Raji (cell line): ENCODE data around the gene UBASH3A.
A peak's percentile ranks its signal among the peaks of the same experiment; 100 is the strongest.

ENCODE experiments used
- POLR2A ChIP-seq: IDR thresholded peaks from 2 replicates; pipeline ENCODE4 v1.6.1; 2011; ENCODE audit warnings: low read depth, low read length, control low read depth; ENCODE audit not compliant: insufficient read depth

The UBASH3A gene

DNA sequence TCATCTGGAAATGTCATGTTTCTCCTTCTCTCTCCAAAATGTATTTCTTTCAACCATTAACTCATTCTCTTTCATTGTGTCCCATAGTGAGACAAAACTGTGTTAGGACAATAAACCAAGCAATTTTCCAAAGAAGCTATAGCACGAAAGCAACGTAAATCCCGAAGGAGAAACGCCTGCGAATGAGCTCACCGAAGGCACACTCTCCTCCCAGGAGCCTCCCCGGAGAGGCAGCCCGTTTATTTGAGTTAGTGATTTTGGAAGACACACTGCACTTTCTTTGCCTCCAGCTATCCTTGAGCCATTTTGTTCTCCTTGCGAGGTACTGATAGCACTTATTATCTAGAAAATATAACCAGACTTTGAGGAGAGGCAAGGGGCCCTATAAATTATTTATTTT is 51.1 kb downstream of the UBASH3A start:
- no peak for TF ChIP-seq POLR2A

DNA sequence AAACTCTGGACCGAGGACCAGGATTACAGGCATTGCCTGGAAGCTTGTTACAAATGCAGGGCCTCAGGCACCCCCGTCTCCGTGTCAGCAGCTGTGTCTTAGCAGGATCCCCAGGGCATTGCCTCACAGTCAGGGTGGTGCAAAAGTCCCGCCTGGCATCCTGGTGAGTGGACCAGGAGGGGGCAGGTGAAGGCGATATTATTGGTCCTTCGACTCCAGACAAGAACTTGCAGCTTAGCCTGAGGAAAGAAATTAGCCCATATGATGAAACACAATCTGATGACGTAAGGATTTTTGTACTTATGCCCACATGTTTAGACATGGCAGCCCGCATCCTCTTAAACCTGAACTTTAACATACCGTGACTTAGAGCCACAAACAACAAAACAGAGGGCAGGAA is 51.5 kb downstream of the UBASH3A start:
- no peak for TF ChIP-seq POLR2A

DNA sequence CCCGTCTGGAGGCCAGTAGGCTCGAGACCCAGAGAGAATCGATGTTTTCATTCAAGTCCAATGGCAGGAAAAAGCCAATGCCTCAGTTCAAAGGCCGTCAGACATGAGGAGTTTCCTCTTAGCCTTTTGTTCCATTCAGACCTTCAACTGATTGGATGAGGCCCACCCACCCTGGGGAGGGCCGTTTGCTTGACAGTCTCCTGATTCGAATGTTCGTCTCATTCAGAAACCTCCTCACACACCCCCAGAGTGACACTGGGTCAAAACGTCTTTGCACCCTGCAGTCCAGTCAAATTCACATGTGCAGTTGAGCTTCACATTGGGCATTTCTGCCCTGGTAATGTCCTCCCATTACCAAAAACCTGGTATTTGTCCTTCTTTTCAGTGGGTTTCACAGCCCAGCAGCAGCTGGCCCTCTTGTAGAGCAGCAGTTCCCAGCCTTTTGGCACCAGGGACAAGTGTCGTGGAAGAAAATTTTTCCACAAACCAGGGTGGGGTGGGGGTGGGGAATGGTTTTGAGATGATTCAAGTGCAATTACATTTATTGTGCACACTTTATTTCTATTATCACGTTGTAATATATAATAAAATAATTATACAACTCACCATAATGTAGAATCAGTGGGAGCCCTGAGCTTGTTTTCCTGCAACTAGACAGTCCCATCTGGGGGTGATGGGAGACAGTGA is 52.2 kb downstream of the UBASH3A start:
- no peak for TF ChIP-seq POLR2A

DNA sequence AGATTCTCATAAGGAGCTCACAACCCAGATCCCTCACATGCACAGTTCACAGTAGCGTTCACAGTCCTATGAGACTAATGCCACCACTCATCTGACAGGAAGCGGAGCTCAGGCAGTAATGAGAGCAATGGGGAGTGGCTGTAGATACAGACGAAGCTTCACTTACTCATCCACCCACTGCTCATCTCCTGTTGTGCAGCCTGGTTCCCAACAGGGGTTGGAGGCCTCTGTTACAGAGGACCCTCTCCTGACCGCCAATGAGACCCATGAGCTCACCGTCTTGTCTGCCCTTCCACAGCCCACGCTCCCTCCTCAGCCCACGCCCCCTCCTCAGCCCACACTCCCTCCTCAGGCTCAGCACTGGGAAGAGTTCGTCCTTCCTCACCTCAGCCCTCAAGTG is 52.8 kb downstream of the UBASH3A start:
- no peak for TF ChIP-seq POLR2A

GRCh38 chr21:42459082-42459460 is 55.4 kb downstream of the UBASH3A start:
- TF ChIP-seq POLR2A = no peak

GRCh38 chr21:42459546-42460215 is 56.0 kb downstream of the UBASH3A start:
- no peak for TF ChIP-seq POLR2A

DNA sequence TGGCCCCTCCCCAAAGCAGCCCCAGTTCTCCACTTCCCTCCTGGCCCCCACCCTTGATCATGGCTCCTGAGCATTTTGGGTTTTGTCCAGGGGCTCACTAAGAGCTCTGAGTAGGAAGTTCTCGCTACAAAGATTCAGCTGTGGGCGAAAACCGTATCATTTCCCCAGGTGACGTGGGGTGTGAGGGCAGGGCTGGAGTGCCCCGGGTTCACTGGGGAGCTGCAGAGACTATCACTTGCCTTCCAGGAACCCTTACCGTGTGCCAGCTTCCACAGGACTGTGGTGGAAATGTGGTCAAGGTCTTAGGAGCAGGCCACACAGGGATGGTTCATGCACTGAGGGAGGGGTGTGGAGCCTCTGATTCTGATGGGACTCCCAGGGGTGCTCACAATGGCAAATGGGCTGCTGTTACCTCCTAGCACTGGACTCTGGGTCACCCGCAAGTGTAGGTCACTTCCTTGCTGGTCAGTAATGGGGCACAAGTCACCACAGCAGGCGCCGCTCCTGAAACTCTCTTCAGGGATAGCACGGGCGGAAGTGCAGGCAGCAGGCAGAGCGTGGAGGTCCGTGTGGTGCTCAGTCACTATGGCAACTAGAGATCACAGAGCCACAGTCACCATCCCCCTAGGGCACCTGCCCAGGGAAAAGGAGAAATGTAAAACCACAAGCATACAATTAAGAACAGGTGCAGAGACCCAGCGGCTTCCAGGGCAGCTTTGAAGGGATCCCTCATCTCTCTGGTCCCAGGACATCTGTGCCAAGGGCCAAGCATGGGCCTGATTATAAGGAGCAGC is 56.9 kb downstream of the UBASH3A start:
- 0 out of 2 replicates have a peak, but pooled peaks have one; percentile 24 for TF ChIP-seq POLR2A

DNA sequence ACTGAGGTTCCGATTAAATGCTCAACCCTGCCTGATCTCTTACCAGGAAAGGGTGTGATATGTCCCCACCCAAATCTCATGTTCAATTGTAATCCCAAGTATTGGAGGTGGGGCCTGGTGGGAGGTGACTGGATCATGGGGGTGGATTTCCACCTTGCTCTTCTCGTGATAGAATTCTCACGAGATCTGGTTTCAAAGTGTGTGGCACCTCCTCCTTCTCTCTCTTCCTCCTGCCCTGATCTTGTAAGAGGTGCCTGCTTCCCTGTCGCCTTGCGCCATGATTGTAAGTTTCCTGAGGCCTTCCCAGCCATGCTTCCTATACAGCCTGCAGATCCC is 57.5 kb downstream of the UBASH3A start:
- TF ChIP-seq POLR2A = 0 out of 2 replicates have a peak, but pooled peaks have one; percentile 37

GRCh38 chr21:42461881-42462877 is 58.5 kb downstream of the UBASH3A start:
- peak; percentile 68 for TF ChIP-seq POLR2A

GRCh38 chr21:42463861-42464515 is 60.3 kb downstream of the UBASH3A start:
- 0 out of 2 replicates have a peak, but pooled peaks have one; percentile 6 for TF ChIP-seq POLR2A

GRCh38 chr21:42465008-42465802 is 61.5 kb downstream of the UBASH3A start:
- TF ChIP-seq POLR2A = no peak

DNA sequence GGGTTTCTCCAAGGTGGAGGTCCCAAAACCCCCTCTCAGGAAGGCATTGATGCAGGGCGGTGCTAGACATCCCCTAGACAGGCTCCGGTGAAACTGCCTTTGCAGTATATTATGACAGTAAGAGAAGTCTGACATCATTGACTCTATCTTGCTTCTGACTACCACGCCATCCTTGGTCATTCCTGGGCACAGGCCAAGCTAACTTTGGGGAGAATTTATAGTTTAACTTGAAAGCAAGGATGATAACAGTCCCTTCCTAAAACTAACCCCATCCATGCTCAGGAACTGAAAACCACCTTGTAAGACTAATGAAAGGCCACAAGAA is 62.1 kb downstream of the UBASH3A start:
- TF ChIP-seq POLR2A = no peak

DNA sequence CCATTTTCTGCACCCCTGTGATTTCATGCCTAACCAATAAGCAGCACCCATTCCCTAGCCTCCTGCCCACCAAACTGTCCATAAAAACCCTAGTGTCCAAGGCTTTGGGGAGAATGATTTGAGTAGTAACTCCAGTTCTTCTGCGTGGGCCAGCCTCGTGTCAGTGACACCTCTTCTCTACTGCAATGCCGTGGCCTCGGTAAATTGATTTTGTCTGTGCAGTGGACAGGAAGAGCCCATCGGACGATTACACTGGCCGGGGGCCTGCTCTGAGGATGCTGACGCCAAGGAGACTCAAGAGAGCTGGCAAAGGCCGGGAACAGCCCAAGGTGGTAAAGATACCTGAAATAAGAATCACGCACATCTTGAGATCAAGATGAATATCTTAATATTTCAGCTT is 63.0 kb downstream of the UBASH3A start:
- no peak for TF ChIP-seq POLR2A
